ENCODE measurements around the gene ACBD4. TPM values are rescaled to one million over a fixed set of nuclear protein-coding genes. Genes with fewer than 3 reads are reported as not detected.

The ACBD4 gene
- total and polyA plus RNA-seq, 2 of the 13 experiments (the other 11 are each of a cell fraction or from before 2014, with no cell fraction given) = 16.1 to 26.9 TPM

GRCh38 chr17:45131616-45132319, 3.7 kb upstream of the ACBD4 start (continued):
- TF ChIP-seq IKZF5 (CRISPR knock-in tag; IDR thresholded peaks at IDR 0.05) (no peak), THAP9 (CRISPR knock-in tag; IDR thresholded peaks at IDR 0.05; ENCODE audit: borderline replicate concordance) (no peak; the same call in 1 of the 2 replicates), THRA (CRISPR knock-in tag; IDR thresholded peaks at IDR 0.05; ENCODE audit: borderline replicate concordance) (peak; percentile 51; the same call in 1 of the 2 replicates), XBP1 (CRISPR knock-in tag; IDR thresholded peaks at IDR 0.05) (no peak), REXO4 (CRISPR knock-in tag; IDR thresholded peaks at IDR 0.05; ENCODE audit: borderline replicate concordance) (no peak), ZNF136 (CRISPR knock-in tag; IDR thresholded peaks at IDR 0.05; ENCODE audit: low read depth) (no peak), PAF1 (CRISPR knock-in tag; IDR thresholded peaks at IDR 0.05) (no peak), ZNF18 (CRISPR knock-in tag; IDR thresholded peaks at IDR 0.05; ENCODE audit: insufficient replicate concordance) (peak; percentile 13), DMTF1 (CRISPR knock-in tag; IDR thresholded peaks at IDR 0.05) (no peak), ZNF10 (CRISPR knock-in tag; IDR thresholded peaks at IDR 0.05; ENCODE audit: borderline replicate concordance, low read depth) (no peak), ZNF510 (CRISPR knock-in tag; IDR thresholded peaks at IDR 0.05; ENCODE audit: low read depth) (no peak), EP300 (IDR thresholded peaks at IDR 0.05; ENCODE audit: low read depth in 2 of 2, low read length in 2 of 2) (no peak), EP300 (CRISPR knock-in tag; IDR thresholded peaks at IDR 0.05; ENCODE audit: borderline replicate concordance) (no peak), HDAC6 (IDR thresholded peaks at IDR 0.05; ENCODE audit: low read depth, low read length) (no peak), ZBTB37 (CRISPR knock-in tag; IDR thresholded peaks at IDR 0.05) (no peak), ZNF775 (CRISPR knock-in tag; IDR thresholded peaks at IDR 0.05; ENCODE audit: borderline replicate concordance) (no peak), TEAD3 (CRISPR knock-in tag; optimal IDR thresholded peaks at IDR 0.05; ENCODE audit: borderline replicate concordance) (peak; percentile 17)
